OCI-LY7 (cell line): ENCODE data around the gene CHCHD4. TPM values are rescaled to one million over a fixed set of nuclear protein-coding genes. Genes with fewer than 3 reads are reported as not detected.
"Not testable (repeated sequence)": the region's sequence is repeated elsewhere in the genome, so short reads cannot be mapped to it uniquely, and the experiment has no call there.

Experiments used
- BruUV-seq: library from RNA; stranded (reverse); fragments of 400-500 nt; replicated peaks from 2 replicates; lab custom pipeline; 2021; lab: Mats Ljungman, UMichigan
- CTCF ChIA-PET: fragments of 300-600 bp; sonication (Branson Sonifier 250); formaldehyde crosslinking; loops from one replicate; lab custom pipeline; 2022; ENCODE audit warnings: antibody characterized with exemption; ENCODE audit not compliant: unreplicated experiment; lab: Charles Lee
- POLR2A ChIA-PET: fragments of 300-600 bp; sonication (Branson Sonifier 250); formaldehyde crosslinking; loops from one replicate; lab custom pipeline; 2022; ENCODE audit warnings: antibody characterized with exemption; lab: Charles Lee
- DNase-seq: peaks from one replicate; pipeline ENCODE4 v3.0.0-alpha.2; 2015; ENCODE audit warnings: low spot score
- H2AFZ ChIP-seq: fragments of 200-600 bp; sonication (generic), shearing (Covaris generic); 2 replicates; pipeline ENCODE4 v1.6.1; 2014; ENCODE audit warnings: mild to moderate bottlenecking, antibody characterized with exemption, low read length, moderate library complexity
- H3K27ac ChIP-seq: fragments of 200-600 bp; sonication (generic); 2 replicates; pipeline ENCODE4 v1.5.1; 2014; ENCODE audit warnings: mixed run types, low read depth, mild to moderate bottlenecking, moderate library complexity, low read length, inconsistent platforms; ENCODE audit not compliant: poor library complexity, severe bottlenecking
- H3K36me3 ChIP-seq: fragments of 200-600 bp; sonication (generic); 2 replicates; pipeline ENCODE4 v1.6.1; 2014; ENCODE audit warnings: mild to moderate bottlenecking, antibody characterized with exemption, low read length, moderate library complexity, mixed read lengths; ENCODE audit not compliant: insufficient read depth
- H3K4me1 ChIP-seq: fragments of 200-600 bp; sonication (generic); 2 replicates; pipeline ENCODE4 v1.5.1; 2014; ENCODE audit warnings: mild to moderate bottlenecking, low read length; ENCODE audit not compliant: insufficient read depth, poor library complexity, severe bottlenecking
- H3K4me2 ChIP-seq: fragments of 200-600 bp; sonication (generic); 2 replicates; pipeline ENCODE4 v1.6.1; 2014; ENCODE audit warnings: mild to moderate bottlenecking, low read length
- H3K4me3 ChIP-seq: fragments of 200-600 bp; sonication (generic); 2 replicates; pipeline ENCODE4 v1.5.1; 2014; ENCODE audit warnings: mild to moderate bottlenecking, low read depth, low read length; ENCODE audit not compliant: poor library complexity, severe bottlenecking
- H3K79me2 ChIP-seq: fragments of 200-600 bp; sonication (generic); 2 replicates; pipeline ENCODE4 v1.6.1; 2016; ENCODE audit warnings: low read depth, mild to moderate bottlenecking, low read length, moderate library complexity, mixed read lengths; ENCODE audit not compliant: insufficient read depth
- H3K9me2 ChIP-seq: fragments of 200-600 bp; sonication (generic); 2 replicates; pipeline ENCODE4 v1.6.1; 2016; ENCODE audit warnings: mild to moderate bottlenecking, low read length, mixed read lengths; ENCODE audit not compliant: insufficient read depth
- H3K9me3 ChIP-seq: fragments of 200-600 bp; sonication (generic); 2 replicates; pipeline ENCODE4 v1.6.1; 2014; ENCODE audit warnings: mild to moderate bottlenecking, mixed run types, low read length, mixed read lengths
- H4K20me1 ChIP-seq: fragments of 200-600 bp; sonication (generic); 2 replicates; pipeline ENCODE4 v1.6.1; 2014; ENCODE audit warnings: mild to moderate bottlenecking, antibody characterized with exemption, low read length, moderate library complexity, mixed read lengths; ENCODE audit not compliant: insufficient read depth
- EZH2phosphoT487 ChIP-seq: fragments of 200-600 bp; sonication (generic); IDR thresholded peaks from 2 replicates; pipeline ENCODE4 v1.6.1; 2018; ENCODE audit warnings: low read depth, borderline replicate concordance, mild to moderate bottlenecking, mixed run types, antibody characterized with exemption, low read length, moderate library complexity, mixed read lengths
- intact Hi-C: fragments of 100-400 bp; cut with micrococcal nuclease; formaldehyde crosslinking; loops from one replicate; pipeline ENCODE4 v1.10.0; 2022; ENCODE audit not compliant: unreplicated experiment
- total RNA-seq, 2 experiments: library from RNA; depleted of rRNA in 1 of 2; stranded (reverse); fragments of >200 nt in 1 of 2; shearing (Covaris generic) in 1 of 2; gene quantifications; 2 replicates each; pipeline ENCODE4 v1.2.3, GENCODE V29; 2014 to 2022
- TF ChIP-seq, protein P1 (sequence below): fragments of 200-600 bp; sonication (generic); conservative IDR thresholded peaks from 2 replicates; pipeline ENCODE4 v1.5.1; 2014; ENCODE audit warnings: mild to moderate bottlenecking, antibody characterized with exemption, low read length, moderate library complexity, mixed read lengths

The CHCHD4 gene
- total RNA-seq, 2 experiments from 2014 or later, result 19.8 to 27.1 TPM

DNA sequence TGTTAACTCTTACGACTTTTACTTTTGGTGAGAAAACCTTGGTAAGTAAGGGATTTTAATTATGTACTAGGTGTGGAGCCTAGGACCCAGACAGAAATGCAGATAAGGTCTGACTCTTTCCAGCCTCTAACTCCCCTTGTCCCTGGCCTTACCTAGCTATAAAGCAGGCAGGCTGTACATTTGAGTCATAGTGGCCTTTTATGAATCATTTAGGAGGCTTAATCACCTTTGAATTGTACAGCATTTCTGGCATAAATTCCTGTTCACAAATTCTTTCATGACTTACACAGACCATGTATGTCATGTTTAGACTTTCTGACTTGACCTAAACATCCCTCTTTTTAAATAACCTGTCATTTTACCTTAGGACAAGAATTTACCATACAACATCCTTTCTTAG lies 47.4 kb downstream of the CHCHD4 start:
- no peak overlapping the region for H3K4me3 ChIP-seq
- intact Hi-C loops, result no loop called here
- POLR2A ChIA-PET, result no interaction called here
- H3K4me2 ChIP-seq, result no peak overlapping the region
- H2AFZ ChIP-seq, result no peak overlapping the region
- DNase-seq, result no peak
- CTCF ChIA-PET, result no interaction called here
- H3K36me3 ChIP-seq, result no peaks in the 10 kb centered on the region
- no peaks in the 10 kb centered on the region for H4K20me1 ChIP-seq
- no peak overlapping the region for H3K27ac ChIP-seq
- no peaks in the 10 kb centered on the region for H3K9me3 ChIP-seq
- no TSS peak for BruUV-seq
- H3K79me2 ChIP-seq, result no peaks in the 10 kb centered on the region
- TF ChIP-seq, protein P1, sequence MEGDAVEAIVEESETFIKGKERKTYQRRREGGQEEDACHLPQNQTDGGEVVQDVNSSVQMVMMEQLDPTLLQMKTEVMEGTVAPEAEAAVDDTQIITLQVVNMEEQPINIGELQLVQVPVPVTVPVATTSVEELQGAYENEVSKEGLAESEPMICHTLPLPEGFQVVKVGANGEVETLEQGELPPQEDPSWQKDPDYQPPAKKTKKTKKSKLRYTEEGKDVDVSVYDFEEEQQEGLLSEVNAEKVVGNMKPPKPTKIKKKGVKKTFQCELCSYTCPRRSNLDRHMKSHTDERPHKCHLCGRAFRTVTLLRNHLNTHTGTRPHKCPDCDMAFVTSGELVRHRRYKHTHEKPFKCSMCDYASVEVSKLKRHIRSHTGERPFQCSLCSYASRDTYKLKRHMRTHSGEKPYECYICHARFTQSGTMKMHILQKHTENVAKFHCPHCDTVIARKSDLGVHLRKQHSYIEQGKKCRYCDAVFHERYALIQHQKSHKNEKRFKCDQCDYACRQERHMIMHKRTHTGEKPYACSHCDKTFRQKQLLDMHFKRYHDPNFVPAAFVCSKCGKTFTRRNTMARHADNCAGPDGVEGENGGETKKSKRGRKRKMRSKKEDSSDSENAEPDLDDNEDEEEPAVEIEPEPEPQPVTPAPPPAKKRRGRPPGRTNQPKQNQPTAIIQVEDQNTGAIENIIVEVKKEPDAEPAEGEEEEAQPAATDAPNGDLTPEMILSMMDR, result no peak
- no peak for TF ChIP-seq EZH2phosphoT487
- H3K9me2 ChIP-seq, result no peaks in the 10 kb centered on the region
- H3K4me1 ChIP-seq, result no peaks in the 10 kb centered on the region

DNA sequence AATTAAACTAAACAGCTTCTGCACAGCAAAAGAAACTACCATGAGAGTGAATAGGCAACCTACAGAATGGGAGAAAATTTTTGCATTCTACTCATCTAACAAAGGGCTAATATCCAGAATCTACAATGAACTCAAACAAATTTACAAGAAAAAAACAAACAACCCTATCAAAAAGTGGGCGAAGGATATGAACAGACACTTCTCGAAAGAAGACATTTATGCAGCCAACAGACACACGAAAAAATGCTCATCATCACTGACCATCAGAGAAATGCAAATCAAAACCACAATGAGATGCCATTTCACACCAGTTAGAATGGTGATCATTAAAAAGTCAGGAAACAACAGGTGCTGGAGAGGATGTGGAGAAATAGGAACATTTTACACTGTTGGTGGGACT lies 49.4 kb downstream of the CHCHD4 start:
- CTCF ChIA-PET, intact Hi-C loops, BruUV-seq: not testable (repeated sequence)

DNA sequence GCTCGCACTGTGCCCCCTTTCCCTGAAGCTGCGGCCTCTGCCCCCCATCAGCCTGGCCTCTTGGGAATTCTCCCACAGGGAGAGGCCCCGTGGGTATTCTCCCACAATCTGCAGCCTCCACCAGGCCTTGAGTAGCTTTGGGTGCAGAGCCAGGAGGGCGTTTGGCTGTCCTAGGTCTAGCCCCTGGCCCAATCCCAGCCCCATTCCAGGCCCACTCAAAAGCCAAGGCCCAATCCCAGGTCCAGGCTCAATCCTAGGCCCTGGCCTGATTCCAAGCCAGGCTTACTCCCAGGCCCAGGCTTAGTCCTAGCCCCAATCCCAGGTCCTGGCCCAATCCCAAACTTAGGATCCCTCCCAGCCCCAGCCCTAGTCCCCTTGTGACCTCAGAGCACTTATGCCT lies 59.8 kb downstream of the CHCHD4 start:
- no peak for DNase-seq
- no TSS peak for BruUV-seq
- H3K4me1 ChIP-seq, result no peaks in the 10 kb centered on the region
- CTCF ChIA-PET, result interaction anchor here (0.6 kb wide), 1 partner anchor 159 kb away, joined by 6 read pairs; no protein-coding TSS in a partner anchor
- H3K4me2 ChIP-seq, result no peak overlapping the region
- H3K36me3 ChIP-seq, result no peaks in the 10 kb centered on the region
- TF ChIP-seq, protein P1, result no peak
- TF ChIP-seq EZH2phosphoT487, result no peak
- H3K9me3 ChIP-seq, result no peaks in the 10 kb centered on the region
- H3K79me2 ChIP-seq, result no peaks in the 10 kb centered on the region
- POLR2A ChIA-PET, result interaction anchor here (0.6 kb wide), 1 partner anchor 197 kb away, joined by 3 read pairs; no protein-coding TSS in a partner anchor
- H3K9me2 ChIP-seq, result no peaks in the 10 kb centered on the region
- H2AFZ ChIP-seq, result no peak overlapping the region
- H3K4me3 ChIP-seq, result no peak overlapping the region
- intact Hi-C loops, result no loop called here
- H3K27ac ChIP-seq, result no peak overlapping the region
- H4K20me1 ChIP-seq, result no peaks in the 10 kb centered on the region

More for the DNA sequence above, 49.4 kb downstream of the CHCHD4 start:
- H3K4me2 ChIP-seq, H2AFZ ChIP-seq, H3K36me3 ChIP-seq, H3K9me2 ChIP-seq, POLR2A ChIA-PET, H3K4me1 ChIP-seq, H4K20me1 ChIP-seq, DNase-seq, H3K79me2 ChIP-seq, H3K27ac ChIP-seq, H3K9me3 ChIP-seq, H3K4me3 ChIP-seq: not testable (repeated sequence)
